Measurements from ENCODE around the gene TIMELESS. TPM values are rescaled to one million over a fixed set of nuclear protein-coding genes. Genes with fewer than 3 reads are reported as not detected.
A peak's percentile ranks its signal among the peaks of the same experiment; 100 is the strongest.

The TIMELESS gene
- total RNA-seq, 1 donor from 2014 or later: 10.6 TPM

DNA sequence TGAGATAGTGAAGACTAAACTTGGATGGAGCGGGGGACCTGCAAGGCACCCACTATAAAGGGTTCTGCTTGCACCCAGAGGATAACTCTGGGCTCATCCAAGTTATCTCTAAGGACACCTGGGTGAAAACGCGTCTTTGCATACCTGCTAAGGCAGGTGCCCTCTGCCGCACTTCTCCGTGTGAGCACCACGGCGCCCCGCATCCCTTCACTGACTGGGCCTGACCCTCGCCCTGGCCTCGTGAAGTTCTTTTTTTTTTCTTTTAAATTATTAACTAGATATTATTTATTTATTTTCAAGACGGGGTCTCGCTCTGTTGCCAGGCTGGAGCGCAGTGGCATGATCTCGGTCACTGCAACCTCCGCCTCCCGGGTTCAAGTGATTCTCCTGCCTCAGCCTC is 66.6 kb downstream of the TIMELESS start:
- ATAC-seq (no peak), DNase-seq (no peak)
- intact Hi-C loops (cut with DNase I): no loop called here
- H3K36me3 ChIP-seq: no peaks in the 10 kb centered on the region
- no peaks in the 10 kb centered on the region for H3K9me3 ChIP-seq
- no peak overlapping the region for H3K27ac ChIP-seq
- H3K4me3 ChIP-seq: no peak overlapping the region
- H3K27me3 ChIP-seq (ENCODE audit: low read depth): no peaks in the 10 kb centered on the region
- TF ChIP-seq, protein P1, sequence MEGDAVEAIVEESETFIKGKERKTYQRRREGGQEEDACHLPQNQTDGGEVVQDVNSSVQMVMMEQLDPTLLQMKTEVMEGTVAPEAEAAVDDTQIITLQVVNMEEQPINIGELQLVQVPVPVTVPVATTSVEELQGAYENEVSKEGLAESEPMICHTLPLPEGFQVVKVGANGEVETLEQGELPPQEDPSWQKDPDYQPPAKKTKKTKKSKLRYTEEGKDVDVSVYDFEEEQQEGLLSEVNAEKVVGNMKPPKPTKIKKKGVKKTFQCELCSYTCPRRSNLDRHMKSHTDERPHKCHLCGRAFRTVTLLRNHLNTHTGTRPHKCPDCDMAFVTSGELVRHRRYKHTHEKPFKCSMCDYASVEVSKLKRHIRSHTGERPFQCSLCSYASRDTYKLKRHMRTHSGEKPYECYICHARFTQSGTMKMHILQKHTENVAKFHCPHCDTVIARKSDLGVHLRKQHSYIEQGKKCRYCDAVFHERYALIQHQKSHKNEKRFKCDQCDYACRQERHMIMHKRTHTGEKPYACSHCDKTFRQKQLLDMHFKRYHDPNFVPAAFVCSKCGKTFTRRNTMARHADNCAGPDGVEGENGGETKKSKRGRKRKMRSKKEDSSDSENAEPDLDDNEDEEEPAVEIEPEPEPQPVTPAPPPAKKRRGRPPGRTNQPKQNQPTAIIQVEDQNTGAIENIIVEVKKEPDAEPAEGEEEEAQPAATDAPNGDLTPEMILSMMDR (IDR thresholded peaks at IDR 0.05): no peak
- H3K4me1 ChIP-seq: no peaks in the 10 kb centered on the region

DNA sequence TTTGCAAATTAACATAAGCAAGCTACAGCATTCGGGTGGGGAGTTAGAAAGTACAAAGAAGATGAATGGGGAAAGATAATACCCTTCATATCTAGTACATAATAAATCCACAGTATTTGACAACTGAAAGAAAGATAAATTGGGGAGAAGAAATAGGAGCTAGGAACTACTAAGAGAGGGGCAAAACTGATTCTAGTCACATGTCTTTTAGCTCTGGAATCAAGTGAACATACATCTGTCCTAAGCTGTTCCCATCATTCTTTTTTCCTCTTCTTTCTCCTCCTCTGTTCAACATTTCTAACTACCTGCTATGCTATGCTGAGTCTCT is 71.3 kb downstream of the TIMELESS start:
- H3K36me3 ChIP-seq: no peaks in the 10 kb centered on the region
- intact Hi-C loops (cut with DNase I): no loop called here
- ATAC-seq (no peak), DNase-seq (no peak)
- H3K27me3 ChIP-seq (ENCODE audit: low read depth): no peaks in the 10 kb centered on the region
- H3K9me3 ChIP-seq: no peaks in the 10 kb centered on the region
- H3K4me3 ChIP-seq: no peak overlapping the region
- peaks cover 7% of the 10 kb centered on the region for H3K4me1 ChIP-seq
- TF ChIP-seq, protein P1 (IDR thresholded peaks at IDR 0.05): no peak
- no peak overlapping the region for H3K27ac ChIP-seq

DNA sequence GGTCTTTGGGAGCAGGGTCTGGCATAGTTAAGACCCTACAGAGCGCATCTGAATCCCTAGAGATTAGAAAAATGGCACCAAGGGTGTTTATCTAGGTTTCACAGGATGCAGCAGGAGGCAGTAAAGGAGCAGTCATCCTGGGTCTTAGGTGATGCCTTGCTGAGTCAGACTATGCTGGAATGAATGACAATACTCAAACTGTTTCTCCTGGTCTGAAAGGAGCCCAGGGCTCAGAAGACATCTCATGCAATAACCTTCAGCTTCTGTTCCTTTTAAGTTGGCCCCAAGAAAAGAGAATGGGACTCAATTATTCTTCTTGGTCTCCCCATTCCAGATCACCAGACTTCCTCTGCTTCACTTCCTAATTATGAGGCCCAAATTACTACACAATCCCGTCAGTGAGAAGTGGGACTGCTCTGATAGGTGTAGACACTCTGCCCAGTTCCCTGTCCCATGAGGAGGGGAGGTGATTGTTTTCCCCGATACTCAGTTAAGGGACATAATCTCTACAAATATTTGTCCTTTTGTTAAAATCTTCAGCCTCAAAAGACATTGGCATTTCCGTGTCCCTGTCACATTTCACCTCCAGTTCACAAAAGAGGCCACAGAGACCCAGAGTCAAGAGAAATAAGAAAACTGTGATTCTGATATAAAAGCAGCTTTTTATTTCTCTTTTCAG is 71.8 kb downstream of the TIMELESS start:
- Histone ChIP-seq H3K9me3 (no peaks in the 10 kb centered on the region), H3K27ac (no peak overlapping the region), H3K27me3 (ENCODE audit: low read depth) (no peaks in the 10 kb centered on the region), H3K4me1 (peaks cover 7% of the 10 kb centered on the region), H3K4me3 (no peak overlapping the region), H3K36me3 (no peaks in the 10 kb centered on the region)
- TF ChIP-seq, protein P1 (IDR thresholded peaks at IDR 0.05): no peak
- intact Hi-C loops (cut with DNase I): no loop called here
- DNase-seq (no peak), ATAC-seq (peak in 1 of 2 donors; percentile 41)

DNA sequence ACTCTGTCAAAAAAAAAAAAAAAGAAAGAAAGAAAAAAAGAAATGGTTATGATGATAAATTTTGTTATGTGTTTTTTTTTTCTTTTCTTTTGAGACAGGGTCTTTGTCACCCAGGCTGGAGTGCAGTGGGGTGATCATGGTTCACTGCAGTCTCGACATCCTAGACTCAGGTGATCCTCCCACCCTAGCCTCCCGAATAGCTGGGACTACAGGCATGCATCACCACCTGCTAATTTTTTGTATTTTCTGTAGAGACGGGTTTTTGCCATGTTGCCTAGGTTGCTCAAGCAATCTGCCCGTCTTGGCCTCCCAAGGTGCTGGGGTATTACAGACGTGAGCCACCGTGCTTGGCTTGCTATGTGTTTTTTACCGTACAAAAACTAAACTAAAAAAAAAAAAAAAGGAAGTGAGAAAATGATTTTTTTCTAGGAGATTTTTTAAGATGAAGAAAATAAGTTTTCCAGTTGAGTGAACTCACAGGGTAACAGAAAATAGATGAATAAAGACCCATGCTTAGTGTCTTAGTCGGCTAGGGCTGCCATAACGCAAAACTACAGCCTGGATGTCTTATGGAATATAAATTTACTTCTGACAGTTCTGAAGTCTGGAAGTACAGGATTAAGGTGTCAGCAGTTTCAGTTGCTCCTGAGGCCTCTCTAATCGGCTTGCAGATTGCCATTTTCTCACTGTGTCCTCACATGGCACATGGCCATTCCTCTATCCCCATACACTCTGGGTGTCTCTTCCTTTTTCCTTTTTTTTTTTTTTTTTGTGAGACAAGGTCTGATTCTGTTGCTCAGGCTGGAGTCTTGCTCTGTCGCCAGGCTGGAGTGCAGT is 73.4 kb downstream of the TIMELESS start:
- DNase-seq: no peak
- no peak overlapping the region for H3K27ac ChIP-seq
- no peak overlapping the region for H3K4me3 ChIP-seq
- H3K4me1 ChIP-seq: peaks cover 7% of the 10 kb centered on the region
- H3K36me3 ChIP-seq: no peaks in the 10 kb centered on the region
- no peak for ATAC-seq
- H3K9me3 ChIP-seq: no peaks in the 10 kb centered on the region
- intact Hi-C loops (cut with DNase I): no loop called here
- TF ChIP-seq, protein P1 (IDR thresholded peaks at IDR 0.05): no peak
- H3K27me3 ChIP-seq (ENCODE audit: low read depth): no peaks in the 10 kb centered on the region

DNA sequence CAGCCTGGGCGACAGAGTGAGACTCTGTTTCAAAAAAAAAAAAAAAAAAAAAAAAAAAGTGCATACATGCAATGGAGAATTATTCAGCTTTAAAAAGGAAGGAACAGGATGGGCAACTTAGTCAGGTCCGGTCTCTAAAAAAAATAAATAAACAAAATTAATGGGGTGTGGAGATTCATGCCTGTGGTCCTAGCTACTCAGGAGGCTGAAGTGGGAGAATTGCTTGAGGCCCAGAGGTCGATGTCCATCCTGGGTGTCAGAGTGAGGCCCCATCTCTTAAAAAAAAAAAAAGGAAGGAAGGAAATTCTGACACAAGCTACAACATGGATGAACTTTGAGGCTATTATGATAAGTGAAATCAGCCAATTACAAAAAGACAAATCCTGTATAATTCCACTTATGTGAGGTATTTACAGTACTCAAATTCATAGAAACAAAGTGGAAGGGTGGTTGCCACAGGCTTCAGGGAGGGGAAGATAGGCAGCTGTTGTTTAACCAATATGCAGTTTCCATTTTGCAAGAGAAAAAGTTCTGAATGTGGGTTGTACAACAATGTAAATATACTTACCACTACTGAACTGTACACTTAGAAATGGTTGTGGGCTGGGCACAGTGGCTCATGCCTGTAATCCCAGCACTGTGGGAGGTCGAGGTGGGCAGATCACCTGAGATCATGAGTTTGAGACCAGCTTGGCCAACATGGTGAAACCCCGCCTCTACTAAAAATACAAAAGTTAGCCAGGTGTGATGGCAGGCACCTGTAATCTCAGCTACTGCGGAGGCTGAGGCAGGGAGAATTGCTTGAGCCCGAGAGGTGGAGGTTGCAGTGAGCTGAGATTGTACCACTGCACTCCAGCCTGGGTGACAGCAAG is 74.3 kb downstream of the TIMELESS start:
- no peak for DNase-seq
- H3K27ac ChIP-seq: no peak overlapping the region
- no peak overlapping the region for H3K4me3 ChIP-seq
- no peak for ATAC-seq
- H3K36me3 ChIP-seq: no peaks in the 10 kb centered on the region
- H3K27me3 ChIP-seq (ENCODE audit: low read depth): no peaks in the 10 kb centered on the region
- H3K4me1 ChIP-seq: peaks cover 7% of the 10 kb centered on the region
- intact Hi-C loops (cut with DNase I): no loop called here
- TF ChIP-seq, protein P1 (IDR thresholded peaks at IDR 0.05): no peak
- H3K9me3 ChIP-seq: no peaks in the 10 kb centered on the region
